ENCODE measurements around the gene PCP2.

DNA sequence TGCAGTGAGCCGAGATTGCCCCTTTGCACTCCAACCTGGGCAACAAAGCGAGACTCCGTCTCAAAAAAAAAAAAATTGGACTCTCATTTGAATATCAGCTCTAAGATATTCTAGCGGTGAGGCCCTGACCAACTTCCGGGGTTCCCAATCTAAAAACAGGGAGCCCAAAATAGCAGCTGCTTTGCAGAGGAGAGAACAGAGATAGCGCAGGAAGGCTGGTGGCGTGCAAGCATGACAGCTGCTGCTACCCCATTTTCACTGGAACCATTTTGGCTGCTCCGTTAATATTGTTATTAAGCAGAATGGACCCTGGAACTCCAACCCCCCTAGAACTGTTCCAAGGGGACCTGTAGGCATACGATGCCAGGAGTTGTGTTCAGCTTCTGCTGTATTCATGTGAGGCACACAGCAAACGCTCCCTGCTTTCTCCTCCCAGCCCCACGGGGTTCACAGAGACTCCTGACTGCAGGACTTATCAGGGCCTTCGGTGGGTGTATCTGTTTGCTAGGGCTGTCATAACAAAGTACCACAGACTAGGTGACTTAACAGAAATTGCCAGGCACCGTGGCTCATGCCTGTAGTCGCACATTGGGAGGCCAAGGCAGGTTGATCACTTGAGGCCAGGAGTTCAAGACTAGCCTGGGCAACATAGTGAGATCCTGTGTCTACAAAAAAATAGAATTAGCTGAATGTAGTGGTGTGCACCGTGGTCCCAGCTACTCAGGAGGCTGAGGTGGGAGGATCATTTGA is 14.9 kb upstream of the PCP2 start:
- no peak for TF ChIP-seq POLR2A (IDR thresholded peaks at IDR 0.05)
- TF ChIP-seq, protein P1, sequence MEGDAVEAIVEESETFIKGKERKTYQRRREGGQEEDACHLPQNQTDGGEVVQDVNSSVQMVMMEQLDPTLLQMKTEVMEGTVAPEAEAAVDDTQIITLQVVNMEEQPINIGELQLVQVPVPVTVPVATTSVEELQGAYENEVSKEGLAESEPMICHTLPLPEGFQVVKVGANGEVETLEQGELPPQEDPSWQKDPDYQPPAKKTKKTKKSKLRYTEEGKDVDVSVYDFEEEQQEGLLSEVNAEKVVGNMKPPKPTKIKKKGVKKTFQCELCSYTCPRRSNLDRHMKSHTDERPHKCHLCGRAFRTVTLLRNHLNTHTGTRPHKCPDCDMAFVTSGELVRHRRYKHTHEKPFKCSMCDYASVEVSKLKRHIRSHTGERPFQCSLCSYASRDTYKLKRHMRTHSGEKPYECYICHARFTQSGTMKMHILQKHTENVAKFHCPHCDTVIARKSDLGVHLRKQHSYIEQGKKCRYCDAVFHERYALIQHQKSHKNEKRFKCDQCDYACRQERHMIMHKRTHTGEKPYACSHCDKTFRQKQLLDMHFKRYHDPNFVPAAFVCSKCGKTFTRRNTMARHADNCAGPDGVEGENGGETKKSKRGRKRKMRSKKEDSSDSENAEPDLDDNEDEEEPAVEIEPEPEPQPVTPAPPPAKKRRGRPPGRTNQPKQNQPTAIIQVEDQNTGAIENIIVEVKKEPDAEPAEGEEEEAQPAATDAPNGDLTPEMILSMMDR (IDR thresholded peaks at IDR 0.05): no peak

Measured in adrenal gland (tissue), 5 donors.